HG03442 (cell line): Measurements from ENCODE around the gene TIGD3.

Experiments used
- ATAC-seq: cut with Tn5 transposase; IDR thresholded peaks from one replicate; pipeline ENCODE4 v1.9.1; 2021; ENCODE audit warnings: mild to moderate bottlenecking, moderate library complexity; ENCODE audit not compliant: unreplicated experiment

Gene TIGD3

DNA sequence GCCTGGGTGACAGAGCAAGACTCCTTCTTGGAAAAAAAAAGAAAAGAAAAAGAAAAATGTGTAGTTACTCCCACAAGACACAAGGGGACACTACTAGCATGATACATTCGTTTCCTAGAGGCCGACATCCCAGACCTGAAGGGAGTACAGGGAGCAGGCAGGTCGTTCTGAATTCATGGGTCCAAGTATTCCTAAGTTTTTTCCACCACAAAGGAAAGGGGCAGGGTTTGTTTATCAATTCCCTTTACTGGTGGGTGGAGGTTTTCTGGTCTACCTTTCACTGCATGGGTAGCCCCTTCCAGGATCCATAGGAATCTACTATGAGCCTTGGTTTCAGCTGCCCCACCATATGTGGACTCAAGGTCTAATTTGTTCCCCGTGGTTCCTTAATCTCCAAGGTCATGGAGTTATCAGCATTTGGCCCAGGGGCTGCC is 11.8 kb downstream of the TIGD3 start:
- ATAC-seq: no peak

DNA sequence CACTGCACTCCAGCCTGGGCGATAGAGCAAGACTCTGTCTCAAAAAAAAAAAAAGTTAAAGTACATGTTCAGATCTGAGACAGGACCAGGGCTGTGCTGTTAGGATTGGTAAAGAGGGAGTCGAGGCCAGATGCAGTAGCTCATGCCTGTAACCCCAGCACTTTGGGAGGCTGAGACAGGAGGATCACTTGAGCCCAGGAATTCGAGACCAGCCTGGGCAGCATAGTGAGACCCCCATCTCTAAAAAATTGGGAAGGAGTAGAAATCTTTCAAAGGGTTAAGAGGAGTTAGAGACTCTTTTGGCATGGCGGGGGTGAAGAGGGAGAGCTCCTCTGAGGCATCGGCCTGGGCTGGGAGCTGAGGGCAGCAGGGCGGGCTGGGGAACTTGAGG is 16.1 kb downstream of the TIGD3 start:
- no peak for ATAC-seq

DNA sequence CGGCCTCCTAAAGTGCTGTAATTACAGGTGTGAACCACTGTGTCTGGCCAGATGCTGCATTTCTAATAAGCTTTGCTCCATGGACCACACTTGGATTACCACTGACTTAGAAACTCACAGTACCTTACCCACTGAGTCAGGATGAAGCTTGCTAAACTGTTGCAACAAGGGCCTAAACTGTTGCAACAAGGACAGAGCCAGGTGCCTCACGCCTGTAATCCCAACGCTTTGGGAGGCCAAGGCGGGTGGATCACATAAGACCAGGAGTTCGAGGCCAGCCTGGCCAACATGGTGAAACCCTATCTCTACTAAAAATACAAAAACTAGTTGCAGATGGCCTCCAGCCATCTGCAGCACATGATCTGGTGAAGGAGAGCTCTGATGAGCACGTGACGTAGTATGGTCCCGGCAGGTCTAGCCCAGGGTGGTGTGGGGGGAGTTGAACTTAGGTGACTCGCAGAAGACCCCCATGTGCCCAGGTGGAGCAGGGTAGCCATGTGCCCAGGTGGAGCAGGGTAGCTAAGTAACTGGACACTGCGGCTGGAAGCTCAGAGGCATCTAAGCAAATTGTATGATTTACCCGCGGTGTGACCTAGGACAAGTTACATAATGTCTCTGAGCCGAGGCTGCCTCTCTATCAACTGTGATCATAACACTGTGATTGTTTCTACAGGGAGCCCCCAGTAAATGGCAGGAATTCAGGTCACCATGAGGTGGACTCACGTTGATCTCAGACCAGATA is 19.5 kb downstream of the TIGD3 start:
- ATAC-seq: no peak

DNA sequence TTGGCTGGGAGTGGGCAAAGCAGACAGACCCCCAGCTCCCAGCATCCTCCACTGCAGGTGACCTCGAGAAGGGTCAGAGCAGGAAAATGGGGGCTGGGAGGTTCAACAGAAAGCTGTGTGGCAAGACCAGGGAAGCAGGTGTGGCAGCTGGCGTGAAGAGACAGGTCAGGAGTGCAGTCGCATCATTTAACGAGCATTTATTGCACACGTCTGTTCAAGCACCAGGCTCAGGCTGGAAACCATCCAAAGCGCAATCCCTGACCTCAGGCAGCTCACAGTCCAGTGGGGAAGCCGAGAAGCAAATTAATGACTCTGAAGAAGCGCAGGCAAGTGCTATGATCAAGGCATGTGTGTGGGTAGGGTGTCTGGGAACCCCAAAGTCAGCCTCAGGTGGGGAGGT is 20.5 kb downstream of the TIGD3 start:
- no peak for ATAC-seq

DNA sequence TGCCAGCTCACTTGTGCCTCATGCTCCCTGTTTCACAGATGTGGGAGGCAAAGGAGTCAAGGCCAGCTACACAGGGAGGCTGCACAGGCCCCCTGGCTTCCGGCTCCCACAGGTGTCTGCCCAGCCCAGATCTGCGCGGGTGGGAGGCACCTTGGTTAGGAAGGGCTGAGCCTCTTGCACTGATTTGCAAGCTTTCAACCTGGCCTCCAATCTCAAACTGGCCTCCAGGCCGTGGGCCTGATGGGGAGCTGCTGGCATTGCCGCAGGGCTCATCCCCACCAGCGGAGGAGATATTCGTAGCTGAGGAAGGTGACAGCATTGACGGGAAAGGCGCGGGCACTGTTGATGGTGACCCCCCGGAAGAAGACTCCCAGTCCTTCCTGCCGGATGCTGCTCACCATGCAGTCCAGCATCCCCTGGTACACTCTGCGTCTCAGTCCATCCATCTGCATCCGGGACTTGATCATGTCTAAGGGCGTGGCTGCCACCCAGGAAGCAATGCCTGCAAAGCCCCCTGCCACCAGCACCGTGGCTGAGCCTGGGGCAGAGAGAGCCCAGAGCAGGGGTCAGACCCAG is 21.7 kb downstream of the TIGD3 start:
- ATAC-seq: no peak

DNA sequence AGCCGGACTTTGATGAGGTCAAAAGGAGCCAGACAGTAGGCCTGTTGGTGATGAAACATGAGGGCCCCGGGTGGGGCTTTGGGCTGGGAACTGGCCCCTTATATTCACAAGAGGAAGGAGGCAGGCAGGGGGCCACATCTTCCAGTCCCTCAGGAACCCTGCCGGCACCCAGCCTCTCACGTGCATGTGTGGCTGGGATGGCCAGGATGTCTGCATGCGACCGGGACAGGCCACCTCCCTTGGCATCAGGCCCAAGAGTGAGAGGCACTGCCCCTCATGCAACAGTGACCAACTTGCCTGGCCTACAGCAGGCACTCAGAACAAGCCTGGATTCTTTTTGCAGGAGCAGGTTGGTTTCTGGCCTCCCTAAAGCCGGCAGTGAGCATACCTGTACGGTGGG is 22.5 kb downstream of the TIGD3 start:
- ATAC-seq: no peak

DNA sequence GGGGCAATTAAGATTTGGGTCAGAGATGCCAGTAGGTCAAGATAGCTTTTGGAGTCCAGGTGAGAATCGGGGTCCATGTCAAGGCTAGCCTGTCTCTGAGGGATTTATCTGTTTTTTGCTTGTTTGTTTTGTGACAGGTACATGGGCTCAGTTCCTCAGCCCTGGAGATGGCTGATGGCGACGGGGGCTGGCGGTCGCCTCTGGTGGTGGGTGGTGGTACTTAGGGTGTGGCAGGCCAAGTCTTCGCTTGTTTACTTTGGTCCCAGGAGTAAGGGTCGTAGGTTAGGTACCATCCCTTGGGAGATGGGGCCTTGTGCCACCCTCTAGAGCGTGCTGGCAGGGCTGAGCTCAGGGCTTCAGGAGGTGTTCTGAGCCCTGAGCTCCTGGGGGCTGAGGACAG is 23.2 kb downstream of the TIGD3 start:
- no peak for ATAC-seq

DNA sequence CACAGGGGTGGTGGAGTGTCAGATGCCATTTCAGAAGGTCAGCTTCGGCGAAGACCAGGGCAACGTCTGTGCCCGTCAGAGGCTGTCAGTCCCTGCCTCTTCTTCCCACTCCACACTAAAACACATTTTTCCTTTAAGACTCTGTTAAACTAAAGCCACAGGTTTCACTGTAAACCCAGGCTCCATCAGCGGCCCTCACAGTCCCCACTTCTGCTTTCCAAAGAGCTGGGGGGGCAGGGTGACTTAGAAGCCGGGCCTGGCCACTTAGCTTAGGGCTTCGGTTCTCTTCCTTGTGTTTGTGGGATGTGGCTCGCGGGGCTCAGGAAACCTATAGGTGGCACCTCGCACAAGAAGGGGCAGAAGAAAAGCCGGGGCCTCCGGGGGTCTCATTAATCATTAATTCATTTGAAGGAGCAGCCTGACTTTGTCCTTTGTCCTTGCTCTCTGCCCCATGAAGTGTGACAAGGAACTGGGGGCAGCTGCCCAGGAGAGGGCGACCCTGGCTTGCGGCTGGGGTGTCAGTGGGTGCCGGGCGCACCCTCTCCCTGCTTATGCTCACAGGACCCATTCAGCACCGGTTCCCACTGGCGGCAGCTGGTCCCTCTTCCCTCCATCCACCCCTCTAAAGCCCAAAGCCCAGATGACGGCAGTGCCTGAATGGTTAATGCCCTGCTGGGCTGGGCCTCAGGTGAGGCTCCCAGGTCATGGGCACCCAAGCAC is 23.8 kb downstream of the TIGD3 start:
- ATAC-seq: no peak

DNA sequence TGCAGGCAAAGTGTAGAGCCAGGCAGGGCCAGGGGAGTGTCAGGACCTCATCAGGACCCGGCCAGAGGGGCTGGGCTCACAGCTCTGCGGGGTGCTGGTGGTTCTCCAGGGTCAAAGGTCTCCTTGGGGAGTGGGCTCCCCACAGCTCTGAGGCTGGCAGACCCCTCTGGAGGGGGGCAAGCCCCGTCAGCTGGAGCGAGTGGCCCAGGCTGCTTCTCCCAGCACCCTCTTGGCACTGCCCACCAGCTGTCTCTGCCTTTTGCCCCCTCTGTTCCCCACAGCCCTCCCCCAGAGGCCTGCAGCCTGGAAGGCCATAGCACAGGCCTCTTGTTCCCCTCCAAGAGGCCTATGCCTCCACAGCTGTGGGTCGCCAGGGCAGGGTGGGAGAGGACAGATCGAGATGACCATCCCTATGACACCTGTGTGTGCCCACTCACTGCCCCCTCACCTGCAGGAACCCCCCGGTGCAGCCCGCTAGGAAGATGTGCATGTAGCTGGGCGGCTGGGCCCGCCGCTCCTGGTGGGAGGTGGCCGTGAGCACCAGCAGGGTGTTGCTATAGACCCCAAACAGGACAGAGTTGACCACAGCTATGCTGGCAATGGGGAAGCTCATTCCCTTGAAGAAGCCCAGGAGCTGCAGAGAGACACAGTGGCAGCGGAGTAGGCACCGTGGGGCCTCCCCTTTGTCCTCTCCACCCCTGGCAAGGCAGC is 24.5 kb downstream of the TIGD3 start:
- ATAC-seq: no peak

DNA sequence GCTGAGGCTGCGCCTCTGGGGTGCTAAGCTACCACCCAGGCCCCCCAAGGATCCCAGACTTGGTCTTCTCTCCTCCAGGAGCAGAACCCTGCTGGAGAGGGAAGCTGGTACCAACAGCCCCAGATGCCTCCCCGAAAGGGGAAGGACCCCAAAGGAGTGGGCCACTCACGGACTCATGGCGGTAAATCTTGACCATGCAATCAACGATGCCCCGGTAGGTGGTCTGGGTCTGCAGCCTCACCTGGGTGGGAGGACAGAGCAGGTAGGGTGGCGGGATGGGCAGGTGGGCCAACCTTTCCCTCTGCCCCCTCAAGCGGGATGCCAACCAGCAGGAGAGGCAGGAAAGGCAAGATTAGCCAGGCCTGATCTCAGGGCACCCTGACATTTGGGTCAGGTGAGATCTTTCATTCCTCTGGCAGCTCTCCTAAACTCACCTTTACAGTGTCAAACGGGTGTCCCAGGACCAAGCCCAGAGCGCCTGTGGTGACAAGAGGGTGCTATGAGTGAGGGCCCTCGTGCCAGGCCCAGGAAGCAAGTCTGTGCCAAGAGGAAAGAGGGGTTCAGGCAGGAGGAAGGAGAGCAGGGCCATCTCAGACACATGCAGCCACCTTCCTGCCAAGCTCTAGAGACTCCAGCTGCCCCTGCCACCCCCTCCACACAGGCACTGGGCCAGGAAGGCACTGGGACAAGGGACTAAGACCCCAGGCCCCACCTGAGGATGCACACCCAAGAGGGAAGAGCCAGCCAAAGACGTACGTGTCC is 25.3 kb downstream of the TIGD3 start:
- ATAC-seq: no peak

DNA sequence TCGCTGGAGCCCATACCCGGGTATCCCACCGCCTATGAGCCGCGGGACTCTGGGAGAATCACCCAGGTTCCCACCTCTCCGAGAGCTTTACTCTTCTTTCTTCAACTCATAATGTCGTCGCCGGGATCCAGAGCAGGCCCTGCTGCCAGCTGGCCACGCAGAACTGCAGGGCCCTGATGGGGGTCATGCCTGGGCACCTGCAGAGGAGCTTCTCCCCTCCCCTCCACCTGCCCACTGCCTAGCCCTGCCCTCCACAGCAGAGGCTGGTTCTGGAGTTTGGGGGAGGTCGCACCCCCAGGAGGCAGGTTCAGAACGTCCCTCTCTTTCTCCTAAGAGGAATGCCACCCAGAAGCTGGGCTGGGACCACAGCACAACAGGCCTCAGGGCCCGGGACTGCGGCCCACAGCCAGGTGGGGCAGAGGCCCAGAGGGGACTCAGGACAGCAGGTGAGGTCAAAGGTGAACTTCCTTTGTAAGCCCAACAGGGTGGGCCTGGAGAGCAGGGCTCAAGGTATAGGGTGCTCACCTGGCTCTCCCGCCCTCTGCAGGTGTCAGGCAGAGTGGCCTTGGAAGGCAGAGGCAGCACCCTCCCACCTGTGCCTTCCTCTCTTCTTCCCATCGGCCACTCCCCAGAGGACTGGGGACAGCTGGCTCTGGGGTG is 26.0 kb downstream of the TIGD3 start:
- ATAC-seq: no peak

DNA sequence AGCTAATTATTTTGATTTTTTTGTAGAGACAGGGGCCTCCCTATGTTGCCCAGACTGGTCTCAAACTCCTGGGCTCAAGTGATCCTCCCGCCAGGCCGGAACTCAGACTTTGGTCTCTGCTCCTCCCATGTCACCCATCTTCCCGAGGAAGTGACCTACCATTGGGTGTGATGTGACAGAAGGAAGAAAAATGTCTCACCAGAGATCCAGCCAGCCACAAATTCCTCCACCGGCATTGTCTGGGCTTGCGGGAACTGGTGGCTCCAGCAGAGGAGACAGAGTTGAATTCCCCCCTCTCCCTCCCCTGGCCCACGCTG is 27.1 kb downstream of the TIGD3 start:
- peak; percentile 1 for ATAC-seq

DNA sequence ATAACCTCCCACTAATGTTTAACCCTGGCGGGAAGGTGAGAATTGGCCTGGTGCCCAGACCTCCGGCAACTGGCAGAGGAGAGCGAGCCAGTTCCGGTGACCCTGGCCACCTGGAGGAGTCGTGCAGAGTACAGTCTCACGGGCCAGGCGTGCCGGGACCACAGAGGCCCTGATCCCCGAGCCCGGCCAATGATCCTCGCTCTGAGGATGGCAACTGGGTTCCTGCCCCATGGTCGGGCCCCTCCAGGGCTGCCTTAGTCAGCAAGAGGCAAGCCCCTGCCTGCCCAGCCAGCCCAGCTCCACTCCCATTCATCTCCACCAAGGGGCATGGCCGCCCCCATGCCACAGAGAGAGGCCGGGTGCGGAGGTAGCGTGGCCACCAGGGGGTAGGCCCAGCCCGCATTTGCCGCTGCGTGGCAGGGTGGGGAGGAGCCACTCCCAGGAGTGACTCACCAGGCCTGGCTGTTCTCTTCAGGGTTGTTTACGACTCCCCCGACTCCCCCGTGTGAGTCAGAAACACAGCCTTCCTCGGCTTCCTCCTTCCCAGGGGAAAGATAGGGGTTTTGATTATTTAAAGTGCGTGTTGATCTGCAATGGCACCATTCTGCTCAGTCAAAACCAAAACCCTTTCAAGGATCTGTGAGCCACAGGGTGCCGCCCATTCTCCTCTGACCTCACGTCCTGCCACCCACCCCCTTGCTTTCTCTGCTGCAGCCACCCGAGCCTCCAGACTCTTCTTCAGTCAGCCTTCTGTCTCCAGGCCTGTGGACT is 27.7 kb downstream of the TIGD3 start, which contains the start of gene SLC25A45:
Gene SLC25A45 (minus strand): TSS at position 614 of the 771 bp plus-strand sequence. CDS start 695 bp downstream, outside the sequence.
- ATAC-seq: peak; percentile 57

DNA sequence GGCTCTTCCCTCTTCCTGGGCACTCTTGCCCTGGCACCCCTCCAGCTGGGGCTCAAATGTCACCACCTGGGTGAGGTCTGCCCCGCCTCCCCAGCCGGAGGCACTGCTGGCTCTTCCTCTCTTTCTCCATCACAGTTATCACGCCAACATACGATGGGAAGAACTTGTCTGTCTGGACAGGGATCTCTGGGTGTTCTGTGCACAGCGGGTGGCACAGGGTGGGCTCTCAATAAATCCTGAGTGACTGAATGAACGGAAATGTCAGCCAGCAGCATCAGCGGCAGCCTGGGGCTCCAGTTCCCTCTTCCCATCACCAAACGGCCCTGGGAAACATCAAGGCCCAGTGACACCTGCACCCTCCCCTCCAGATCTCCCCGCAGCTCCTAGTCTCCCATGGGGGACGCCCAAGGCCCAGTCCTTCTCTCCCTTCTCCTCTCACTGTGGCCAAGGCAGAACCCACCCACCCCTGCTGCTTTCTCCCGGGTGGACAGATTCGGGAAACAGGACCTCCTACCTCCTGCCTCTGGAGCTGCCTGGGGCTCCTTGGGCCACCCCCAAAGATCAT is 28.3 kb downstream of the TIGD3 start:
- no peak for ATAC-seq

DNA sequence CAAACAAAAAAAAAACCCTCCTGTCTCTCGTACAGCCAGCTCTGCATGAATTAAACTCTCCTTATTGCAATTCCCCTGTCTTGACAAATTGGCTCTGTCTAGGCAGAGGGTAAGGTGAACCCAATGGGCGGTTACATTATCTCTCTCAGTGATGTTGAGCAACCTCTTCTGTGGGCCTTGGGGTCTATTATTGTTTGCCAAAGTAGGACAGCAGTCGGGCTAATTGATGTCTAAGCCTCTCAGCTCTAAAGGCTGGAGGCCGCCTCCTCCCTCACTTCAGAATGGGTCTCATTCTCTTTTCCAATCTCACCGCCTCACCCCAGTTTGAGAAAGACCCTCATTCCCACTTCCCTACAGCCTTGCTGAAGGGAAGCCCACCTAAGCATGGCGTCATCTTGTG is 29.2 kb downstream of the TIGD3 start:
- ATAC-seq: no peak

DNA sequence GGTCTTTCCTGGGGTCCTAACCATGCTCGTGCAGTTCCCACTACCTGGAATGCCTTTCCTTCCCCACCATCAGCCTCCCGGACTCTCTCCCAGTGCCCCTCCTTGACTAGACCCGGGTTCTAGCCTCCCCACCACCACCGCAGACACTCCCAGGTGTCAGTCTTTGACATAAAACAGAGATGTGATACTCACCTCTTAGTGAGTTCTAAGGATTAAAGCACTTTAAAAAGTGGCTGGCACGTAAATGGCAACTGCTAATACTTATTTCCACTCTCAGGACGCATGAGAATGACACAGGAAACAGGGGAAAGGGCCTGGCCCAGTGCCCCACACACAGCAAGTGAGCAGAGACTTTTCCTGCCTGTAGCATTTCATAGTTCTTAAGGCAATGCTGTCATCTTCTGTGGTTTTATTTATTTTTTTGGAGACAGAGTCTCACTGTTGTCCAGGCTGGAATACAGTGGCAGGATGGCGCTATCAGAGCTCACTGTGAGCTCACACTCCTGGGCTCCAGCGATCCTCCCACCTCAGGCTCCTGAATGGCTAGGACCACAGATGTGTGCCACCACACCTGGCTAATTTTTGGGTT is 29.8 kb downstream of the TIGD3 start:
- no peak for ATAC-seq

DNA sequence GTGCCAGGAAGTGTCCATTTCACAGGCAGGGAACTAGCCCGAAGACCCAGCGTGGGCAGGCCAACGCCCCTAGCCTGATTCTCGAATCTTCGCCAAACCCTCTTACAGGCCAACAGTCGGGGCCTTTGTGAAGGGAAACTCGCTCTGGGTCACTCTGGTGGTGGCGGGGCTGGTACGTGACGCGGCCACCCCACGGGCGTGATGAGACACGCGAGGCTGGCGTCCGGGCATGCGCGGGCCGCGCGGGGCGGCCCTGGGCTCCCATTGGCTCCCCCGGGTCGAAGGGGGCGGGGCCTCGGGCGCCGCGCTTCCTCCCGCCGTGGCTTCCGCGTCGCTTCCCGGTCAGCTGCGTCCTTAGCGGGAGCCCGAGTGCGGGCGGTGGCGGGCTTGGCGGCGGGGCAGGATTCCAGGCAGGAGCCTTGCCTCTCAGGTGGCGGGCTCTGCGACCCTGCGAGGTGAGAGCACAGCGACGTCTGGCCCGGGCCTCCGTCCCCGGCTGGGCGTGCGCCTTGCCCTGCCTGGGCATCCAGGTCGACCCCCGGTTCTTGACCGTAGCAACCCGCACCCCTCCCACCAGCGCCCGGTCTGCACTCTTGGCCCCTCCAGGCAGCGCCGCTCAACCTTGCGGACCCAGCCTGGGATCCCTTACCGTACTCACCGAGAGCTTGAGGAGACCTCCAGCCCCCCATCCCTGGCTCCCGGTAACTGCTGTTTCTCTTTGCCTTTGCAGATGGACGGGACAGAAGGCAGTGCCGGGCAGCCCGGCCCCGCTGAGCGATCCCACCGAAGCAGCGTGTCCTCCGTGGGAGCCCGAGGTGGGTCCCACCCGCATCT is 32.0 kb downstream of the TIGD3 start, which contains the start of gene FRMD8:
Gene FRMD8 (plus strand): TSS at position 331 of the 834 bp plus-strand sequence. CDS start 400 bp downstream, at position 731.
- peak; percentile 48 for ATAC-seq

DNA sequence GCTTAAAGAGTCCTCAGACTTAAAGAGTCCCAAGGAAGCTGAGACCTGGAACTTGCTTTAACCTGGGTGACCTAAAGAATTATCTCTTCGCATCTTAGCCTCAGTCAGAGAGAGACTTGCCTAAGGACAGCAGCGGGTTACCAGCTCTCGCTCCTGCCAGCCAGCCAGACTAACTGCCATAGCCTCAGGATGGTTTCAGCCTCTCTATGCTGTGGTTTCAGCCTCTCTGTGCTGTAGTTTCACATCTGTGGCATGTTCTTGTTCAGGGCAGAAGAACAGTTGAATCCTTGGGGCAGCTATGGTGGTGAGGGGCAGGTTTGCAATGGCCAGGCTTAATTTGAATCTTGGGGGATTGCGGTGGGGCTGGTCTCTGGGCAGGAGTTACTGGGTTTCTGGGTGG is 34.2 kb downstream of the TIGD3 start:
- ATAC-seq: no peak
